ENCODE data around the gene DDX24.

The DDX24 gene

DNA sequence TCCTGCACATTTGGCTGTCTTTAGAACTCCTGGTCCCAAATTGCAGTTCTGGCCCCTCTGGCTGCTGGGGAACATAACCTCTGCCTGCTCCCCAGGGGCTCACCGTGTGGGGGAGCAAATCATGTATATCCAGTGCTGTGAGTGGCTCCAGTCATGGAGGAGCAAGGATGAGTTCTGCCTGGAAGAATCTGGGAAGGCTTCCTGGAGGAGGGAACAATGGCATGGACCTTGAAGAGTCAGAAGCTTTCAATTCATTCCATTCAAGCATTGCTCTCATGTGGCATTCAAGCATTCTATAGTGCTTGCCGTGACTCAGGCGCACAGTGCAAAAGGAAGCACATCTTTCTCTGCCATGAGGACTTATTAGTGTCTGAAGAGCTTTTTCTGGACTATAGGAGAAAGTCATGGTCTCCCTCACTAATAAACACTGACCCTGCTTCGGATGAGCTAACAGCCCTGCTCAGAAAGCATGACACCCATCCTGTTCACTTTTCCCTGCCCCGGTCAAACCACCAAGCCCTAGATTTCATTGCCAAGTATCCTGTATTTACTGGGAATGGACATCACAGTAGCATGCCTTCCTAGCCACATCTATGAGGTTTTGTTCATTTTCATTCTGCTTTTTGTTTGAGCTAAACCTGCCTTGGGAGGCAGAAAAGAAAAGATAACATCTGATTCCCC is 33.0 kb upstream of the DDX24 start:
- DNase-seq: no peak

DNA sequence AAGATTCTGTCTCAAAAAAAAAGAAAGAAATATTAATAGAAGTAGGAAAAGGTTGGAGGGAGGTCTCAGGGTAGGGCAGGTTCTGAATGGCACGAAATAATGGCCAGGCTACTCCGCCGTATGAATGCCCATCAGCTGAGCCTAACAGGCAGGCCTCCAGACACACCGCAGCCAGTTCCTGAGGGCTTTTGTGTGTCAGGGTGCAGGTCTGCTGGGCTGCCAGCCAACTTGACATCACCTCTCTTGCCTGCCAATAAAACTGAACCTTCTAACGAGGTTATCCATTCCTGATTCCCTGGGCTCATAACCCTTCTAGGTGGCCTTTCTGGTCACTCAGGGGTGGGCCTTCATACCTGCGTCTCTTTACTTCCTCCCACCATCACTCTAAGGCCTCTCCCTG is 32.5 kb upstream of the DDX24 start:
- no peak for DNase-seq

DNA sequence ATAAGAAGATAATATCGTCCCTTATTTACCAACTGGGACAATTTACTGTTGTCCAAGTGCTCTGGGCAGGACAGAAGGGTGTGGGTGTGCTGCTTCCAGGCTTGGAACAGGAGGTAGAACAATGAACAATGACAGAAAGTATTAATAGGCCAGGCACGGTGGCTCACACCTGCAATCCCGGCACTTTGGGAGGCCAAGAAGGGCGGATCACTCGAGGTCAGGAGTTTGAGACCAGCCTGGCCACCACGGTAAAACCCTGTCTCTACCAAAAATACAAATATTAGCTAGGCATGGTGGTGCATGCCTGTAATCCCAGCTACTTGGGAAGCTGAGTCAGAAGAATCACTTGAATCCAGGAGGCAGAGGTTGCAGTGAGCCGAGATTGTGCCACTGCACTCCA is 32.1 kb upstream of the DDX24 start:
- DNase-seq: no peak

DNA sequence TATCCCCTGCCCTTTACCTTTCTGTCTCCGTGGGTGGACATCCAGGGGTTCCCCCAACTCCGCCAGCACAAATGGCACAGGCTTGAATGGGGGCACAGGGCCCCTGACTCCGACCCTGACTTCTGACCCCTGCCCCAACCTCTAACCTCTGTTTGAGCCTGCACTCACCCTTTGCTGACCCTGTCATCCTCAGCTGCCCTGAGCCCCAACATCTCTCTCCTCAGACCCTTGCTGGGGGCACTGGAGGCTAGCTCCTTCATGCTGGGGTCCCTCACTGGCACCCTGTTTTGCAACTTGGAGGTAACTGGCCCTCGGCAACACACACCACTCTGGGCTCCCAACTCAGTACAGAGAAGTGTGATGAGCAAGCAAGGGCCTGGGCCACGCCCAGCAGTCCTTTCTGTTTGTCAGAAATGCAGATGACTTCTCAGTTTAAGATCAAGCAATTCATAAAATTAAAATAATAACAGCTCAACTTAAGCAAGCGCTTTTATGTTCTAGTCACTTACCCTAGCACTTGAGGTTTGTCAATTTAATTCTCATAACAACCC is 31.6 kb upstream of the DDX24 start:
- DNase-seq: no peak

DNA sequence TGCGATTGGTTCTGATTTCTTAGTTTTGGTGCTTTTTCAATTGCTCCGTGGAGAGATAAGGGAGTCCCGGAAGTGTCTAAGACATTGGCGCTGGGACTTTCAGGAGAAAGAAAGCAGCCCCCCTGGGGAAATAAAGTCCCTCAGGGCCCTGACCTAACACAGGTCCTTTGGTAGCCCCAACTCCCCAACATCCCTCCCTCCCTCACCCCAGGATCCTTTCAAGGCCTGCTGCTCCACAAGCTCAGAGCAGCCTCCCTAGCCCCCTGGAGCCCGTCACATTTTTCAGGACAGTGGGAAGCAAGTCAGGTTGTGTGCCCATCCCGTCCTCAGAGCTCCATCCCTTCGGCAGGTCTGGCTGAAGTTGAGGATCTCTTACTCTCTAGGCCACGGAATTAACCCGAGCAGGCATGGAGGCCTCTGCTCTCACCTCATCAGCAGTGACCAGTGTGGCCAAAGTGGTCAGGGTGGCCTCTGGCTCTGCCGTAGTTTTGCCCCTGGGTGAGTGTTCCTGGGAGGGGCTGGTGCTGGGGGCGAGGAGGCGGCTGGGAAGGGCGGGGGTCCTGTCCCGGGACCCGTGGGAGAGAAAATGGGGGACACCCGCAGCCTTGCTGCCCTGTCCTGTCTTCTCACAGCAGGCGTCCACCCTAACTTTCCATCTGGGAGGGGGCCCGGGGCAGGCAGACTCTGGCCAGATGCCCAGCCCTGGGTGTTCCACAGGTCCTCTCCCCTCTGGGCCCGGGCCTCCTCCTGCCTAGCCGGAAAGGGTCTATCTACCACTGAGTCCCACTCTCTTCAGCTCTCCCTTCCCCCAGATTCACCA is 30.5 kb upstream of the DDX24 start:
- DNase-seq: no peak

DNA sequence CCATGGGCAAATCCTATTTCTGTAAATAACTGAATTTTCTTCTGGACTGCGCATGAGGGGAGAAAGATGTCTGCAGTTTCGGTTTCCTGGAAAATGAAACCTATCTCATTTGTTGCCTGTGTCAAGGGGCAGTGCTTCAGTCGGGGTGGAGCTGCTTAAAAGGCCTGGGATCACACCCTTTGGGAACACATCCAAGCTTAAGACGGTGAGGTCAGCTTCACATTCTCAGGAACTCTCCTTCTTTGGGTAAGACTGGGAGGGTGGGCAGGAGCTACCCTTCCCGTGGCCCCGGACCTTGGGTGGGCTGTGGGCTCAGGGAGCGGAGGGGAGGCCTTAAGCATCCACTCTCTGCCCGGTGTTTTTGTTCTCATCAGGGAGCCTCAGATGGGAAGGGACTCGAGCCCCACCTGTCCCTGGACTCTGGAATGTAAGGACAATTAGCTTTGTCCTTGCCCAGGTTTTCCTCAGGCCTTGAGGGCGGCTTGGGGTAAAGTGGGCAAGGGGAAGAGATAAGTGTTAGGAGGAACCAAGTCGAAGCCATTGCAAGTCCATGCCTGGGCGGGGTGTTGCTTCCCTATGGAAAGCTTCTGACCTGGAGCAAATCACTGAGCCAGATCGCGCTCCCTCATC is 29.7 kb upstream of the DDX24 start, which contains the start of gene IFI27:
TSS of gene IFI27 (plus strand) at position 185 of the 630 bp plus-strand sequence.
- DNase-seq: no peak

DNA sequence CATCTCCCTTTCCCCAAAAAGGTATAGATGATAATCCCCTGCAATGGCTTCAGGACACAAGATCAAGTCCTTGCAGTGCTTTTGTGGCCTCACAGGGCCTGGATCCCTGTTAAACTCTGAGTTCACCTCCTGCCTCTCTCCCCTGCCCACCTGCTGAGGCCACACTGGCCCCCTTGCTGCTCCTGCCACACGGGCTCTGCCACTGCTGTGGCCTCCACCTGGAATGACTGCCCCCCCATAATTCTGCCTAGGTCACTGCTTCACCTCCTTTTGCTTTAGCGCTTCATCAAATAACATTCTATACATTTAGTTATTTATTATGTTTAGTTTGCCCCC is 28.9 kb upstream of the DDX24 start:
- no peak for DNase-seq

DNA sequence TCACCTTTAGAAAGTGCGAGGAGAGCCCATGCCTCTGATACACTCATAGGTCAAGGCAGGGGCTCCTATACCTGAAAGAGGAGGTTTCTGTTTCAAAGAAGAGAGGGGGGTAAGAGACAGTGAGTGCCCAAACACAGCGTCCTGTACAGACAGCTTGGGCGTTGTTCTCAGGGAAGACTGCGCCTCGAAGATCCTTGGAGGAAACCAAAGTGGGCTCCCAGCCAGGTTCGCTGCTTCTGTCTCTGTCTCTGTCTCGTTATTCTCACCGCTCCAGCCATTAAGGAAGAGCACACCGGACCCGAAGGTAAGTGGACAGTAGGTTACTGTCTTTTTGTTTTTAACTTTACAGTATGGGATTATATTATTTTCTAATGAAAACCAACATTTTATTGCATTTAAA is 23.7 kb upstream of the DDX24 start:
- DNase-seq: no peak

DNA sequence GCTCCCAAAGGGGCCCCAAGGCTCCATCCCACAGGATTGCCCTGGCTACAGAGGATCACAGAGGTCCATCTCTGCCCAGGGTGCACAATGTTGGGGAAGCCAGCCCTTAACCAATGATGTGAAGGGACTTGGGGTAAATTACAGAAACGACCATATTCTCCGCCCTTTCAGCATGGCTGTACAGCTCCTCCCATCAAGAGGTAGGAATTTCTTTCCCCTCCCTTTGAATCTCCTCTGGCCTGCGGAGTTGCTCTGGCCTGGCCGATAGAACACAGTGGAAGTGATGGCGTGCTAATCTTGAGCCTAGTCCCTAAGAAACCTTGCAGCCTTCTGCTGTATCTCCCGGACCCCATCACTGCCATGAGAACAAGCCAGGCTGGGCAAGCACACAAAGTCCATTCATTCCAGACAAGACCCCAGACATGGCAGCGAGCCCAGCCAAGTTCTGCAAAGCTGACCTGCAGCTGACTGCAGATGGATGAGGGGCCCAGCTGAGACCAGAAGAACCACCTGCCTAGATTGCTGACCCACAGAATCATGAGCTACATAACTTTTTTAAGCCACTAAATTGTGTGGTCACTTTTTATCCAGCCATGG is 22.6 kb upstream of the DDX24 start:
- no peak for DNase-seq

DNA sequence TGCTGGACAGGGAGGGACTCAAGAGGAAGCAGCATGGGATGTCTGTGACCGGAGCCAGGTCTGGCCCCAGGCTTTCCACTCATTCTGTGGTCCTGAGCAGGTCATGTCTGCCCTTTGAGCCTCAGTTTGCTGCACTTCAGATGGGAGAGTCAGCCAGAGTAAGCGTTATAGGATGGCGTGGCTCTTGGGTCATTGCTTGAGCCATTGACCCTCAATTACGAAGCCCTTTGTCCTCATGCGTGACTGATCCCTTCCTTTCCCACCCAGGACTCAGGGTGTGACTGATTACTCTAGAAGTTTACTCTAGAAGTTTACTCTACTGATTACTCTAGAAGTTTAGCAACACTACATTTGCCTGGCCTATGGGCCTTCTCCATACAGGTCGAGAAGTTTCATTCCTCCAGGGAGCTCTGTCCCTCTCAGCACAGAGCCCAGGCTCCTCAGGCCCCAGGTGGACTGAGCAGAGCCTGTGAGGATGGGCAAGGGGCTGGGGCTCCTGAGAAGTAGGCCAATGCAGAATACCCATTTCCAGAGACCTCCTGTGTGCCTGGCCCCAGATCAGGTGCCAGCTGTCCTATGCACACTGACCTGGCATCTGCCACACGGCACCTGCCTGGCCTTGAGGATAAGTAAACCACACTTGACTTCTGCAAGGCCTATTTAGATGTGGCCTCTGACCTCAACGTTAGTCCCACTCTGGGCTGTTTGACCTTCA is 21.9 kb upstream of the DDX24 start:
- no peak for DNase-seq

DNA sequence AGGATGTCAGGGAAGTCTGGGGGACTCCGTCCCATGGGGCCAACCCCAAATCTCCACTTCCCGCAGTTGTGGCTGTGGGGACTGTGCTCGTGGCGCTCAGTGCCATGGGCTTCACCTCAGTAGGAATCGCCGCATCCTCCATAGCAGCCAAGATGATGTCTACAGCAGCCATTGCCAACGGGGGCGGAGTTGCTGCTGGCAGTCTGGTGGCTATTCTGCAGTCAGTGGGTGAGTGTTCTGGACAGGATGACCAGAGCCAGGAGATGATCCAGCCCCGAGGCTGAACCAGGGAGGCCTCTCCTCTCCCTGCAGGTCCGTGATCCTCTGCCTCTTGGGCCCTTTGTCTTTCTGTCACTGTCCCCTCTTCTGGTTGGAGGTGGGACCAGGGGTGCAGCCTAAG is 20.7 kb upstream of the DDX24 start:
- no peak for DNase-seq

DNA sequence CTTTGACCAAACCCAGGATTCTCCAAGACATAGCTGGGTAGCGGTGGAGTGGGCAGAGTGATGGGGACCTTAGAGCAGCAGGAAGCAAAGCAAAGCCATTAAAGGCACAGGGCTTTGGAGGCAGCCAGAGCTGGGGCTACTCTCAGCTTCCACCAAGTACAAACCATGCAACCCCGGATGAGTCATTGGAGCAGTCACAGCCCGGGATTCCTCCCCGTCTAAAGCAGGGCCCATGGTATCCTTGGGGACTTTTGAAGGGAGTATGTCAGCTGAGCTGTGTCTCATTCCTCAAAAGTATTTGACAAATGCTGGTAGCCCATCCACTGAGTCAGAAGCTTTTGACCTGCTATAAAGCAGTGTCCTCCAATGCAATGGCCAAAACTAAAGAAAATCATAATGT is 19.8 kb upstream of the DDX24 start:
- no peak for DNase-seq

DNA sequence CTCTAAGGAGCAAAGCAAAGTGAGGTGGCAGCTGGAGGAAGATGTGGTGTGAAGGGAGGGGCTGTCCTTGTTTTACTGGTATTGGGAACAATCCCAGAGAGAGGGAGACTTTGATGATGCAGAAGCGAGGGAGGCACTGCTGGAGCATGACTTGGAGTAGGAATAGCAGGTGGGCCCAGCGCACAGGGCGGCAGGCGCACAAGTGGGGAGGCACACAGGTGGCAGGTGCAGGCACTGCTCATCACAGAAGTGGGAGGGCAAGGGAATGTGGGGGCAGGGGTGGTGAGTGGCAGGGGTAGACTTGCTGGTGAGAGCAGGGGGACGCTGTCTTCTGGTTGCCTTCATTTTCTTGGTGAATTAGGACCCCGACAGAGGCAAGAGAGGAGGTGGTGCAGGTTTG is 18.0 kb upstream of the DDX24 start:
- DNase-seq: no peak

DNA sequence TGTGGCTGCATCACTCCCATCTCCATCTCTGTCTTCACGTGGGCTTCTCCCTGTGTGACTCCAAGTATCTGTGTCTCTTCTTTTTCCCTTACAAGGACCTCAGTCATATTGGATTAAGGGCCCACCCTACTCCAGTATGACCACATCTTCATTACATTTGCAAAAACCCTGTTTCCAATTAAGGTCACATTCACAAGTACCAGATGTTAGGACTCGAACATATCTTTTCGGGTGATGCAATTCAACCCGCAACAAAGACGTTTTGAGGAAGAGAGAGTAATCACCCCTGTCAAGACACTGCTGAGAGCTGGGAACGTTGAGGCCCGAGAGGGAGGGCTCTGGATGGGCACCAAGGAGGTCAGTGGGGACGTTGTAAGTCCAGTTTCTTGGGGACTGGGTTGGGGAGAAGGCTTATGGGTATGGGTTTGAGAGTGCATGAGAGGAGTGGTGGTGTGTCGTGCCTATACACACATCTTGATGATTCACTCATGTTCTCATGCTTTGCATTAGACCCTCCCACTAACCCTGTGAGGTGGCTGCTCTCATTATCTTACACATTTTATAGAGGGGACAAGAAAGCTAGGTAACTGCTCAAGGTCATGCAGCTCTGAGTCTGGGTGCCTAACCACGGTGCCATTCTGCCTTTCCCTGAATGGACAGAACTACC is 17.5 kb upstream of the DDX24 start:
- no peak for DNase-seq

DNA sequence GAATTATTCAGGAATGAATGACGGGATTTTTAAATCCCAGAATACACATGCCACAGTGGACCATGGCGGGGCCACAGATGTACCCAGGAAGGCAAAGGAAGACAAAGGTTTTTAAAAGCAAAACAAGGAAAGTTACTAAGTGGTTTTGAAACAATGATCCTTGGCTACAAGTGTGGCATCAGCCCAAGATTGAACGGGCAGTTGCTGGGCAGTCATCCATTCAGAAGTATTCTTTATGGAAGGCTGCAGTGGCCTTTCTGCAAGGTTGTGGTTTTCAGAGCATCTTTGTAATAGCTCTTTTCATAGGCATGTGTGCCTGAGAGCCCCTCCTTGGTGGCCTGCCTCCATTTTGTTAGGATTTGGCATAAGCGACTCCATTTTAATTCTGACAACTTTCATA is 16.1 kb upstream of the DDX24 start:
- DNase-seq: no peak

DNA sequence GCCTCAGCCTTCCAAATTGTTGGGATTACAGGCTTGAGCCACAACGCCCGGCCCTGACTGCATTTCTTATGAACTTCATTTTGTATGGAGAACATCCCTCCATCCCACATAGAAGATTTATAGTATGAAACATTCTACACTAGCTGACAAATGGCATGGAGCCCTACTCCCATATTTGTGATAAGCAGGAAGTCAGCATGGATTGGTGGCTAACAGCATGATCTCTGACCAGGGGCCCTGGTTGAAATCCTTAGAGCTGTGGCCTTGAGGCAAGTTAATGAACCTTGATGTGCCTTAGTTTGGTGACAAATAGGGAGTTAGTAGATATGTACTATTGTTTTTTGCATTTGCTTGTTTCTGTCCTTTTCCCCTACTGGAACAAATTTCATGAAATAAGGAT is 12.4 kb upstream of the DDX24 start:
- DNase-seq: no peak

DNA sequence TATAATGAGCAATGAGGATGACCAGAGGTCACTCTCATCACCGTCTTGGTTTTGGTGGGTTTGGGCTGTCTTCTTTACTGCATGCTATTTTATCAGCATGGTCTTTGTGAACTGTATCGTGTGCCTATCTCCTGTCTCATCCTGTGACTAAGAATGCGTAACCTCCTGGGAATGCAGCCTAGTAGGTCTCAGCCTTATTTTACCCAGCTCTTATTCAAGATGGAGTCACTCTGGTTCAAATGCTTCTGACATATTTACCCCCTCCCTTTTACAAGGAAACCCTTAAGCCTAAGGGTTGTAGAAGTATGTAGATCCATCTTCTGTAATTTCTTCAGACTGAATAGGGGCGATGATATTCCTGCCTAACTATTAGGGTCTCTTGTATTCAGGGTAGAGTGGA is 8.5 kb upstream of the DDX24 start:
- DNase-seq: no peak

DNA sequence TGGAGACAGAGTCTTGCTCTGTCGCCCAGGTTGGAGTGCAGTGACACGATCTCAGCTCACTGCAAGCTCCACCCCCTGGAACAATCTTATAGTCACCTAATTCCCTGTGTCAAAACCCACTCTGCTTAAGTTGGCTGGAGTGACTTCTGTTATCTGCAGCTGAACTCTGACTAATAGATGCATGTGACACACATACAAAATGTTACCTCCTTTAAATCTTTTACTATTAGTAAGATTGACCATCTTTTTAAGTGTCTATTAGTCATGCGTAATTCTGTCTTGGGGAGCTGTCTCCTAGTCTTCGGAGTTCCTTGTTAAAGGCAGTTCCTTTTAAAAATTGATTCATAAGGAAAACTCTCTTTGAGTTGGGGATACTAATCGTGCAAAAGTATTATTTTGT is 7.5 kb upstream of the DDX24 start:
- DNase-seq: no peak

DNA sequence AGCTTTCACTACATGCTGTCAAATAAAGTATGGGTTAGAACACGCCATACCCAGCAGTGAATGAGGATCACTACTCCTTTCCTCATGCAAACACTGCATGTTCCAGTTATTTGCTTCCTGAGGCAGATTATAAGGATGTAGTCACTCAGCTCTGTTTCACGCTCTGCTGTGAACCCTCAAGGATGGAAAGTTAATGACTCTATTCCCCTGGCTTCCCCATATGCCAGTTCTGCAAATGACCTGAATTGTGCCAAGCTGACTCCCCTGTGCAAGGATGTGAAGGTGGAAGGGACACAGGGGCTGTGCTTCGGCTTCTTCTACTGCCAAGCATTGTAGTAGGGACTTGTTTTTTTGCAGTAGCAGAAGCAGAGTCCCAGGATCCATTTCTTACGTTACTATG is 6.9 kb upstream of the DDX24 start:
- DNase-seq: no peak

DNA sequence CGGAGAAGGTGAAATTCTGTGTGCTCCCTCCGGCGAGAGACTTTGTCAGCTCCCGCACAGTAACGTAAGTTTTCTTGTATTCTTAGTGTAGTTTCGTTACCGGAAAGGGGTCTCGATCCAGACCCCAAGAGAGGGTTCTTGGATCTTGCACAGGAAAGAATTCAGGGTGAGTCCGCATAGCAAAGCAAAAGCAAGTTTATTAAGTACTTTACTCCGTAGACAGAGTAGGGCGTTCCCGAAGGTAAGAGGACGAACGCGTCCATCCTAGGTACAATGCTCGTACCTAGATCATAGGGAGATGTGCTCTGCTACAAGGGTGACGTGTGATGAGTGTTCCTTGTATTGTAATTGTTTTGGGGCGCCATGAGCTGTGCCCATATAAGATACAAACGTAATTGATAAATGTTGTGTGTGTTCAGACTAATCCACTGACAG is 401 bp upstream of the DDX24 start:
- DNase-seq: no peak

DNA sequence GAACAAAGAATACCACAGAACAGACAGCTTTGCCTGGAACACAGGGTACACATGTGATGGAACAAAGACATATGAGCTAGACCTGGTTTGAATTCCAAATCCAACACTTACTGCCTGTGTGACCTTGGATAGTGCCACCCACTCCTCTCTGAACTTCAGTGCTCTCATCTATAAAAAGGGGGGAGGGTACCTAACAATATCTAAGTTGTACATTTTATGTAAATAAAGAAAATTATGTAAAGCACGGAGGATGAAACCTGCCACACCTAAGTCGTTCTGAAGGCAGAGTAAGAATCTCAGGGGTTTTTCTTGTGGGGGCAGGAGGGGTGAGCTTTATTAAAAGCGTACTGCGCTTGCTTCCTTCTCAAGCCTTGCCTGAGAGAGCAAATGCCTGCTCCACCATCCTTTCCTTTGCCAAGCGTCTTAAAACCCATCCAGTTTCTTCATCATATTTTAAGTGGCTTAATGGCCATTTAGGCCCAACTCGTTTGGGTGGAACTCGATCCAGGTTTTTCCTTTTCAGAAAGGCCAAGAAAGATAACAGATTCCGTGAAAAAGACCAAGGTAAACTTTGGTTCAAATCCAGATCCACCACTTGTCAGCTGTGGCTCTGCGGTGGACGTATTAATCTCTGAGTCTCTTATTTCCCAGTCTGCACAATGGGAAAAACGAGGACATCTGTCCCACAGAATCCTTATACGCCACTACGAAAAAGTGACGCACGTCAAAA is 946 bp downstream of the DDX24 start:
- DNase-seq: no peak

DNA sequence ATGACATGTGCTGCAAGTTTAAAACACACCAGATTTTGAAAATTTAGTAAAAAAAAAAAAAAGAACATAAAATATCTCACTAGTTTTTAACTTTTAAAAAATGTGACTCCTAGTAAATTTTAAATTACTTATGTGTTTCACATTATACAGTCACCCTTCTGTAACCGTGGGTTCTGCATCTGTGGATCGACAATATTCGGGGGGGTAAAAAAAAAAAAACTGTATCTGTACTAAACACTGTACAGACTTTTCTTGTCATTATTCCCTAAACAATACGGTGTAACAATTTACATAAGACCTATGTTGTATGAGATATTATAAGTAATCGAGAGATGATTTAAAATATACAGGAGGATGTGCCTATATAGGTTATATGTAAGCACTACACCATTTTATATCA is 3.2 kb downstream of the DDX24 start:
- DNase-seq: no peak
